Activated CD4-positive, alpha-beta T cell treated with anti-CD3 and anti-CD28 coated beads for 4 hours (primary cell): ENCODE measurements around the gene TENT4B.
"Not testable (repeated sequence)": the region's sequence is repeated elsewhere in the genome, so short reads cannot be mapped to it uniquely, and the experiment has no call there.

Experiments
- DNase-seq, 2 donors: peaks; one replicate each; pipeline ENCODE4 v3.0.0-alpha.2; 2020

Gene TENT4B

DNA sequence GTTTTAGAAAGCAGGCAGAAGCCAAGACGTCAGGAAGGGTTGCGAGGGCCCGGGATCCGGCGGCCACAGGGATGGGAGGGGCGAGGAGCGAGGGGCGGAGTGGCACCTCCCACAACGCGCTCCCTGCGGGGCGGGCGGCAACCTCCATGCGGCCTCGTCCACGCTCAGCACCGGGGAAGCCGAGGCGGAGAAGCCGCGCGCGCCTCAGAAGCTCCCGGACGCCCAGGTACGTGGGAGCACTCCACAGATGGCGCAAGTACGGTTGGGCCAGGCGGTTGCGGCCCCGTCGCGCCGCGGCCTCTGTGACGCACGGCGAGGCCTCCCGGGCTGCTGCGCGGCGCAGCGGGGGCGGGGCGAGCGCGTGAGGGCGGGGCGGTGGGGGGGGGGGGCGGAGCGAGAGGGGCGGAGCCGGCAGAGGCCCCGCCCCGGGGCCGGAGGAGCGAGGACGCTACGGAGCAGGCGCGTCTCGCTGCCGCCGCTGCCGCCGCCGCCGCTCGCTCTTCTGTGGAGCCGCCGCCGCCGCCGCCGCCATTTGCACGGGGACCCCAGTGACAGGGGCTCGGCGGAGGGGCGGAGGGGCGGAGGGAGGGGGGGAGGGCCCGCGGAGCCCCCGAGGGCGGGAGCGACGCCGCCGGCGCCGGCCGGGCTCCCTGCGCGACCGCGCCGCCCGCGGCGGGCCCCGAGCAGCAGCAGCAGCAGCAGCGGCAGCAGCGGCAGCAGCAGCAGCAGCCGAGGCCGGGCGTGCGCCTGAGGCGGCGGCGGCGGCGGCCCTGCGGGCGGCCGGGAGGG lies at the start of gene TENT4B:
TENT4B (plus strand) TSS at position 500 of the 789 bp plus-strand sequence. CDS start 316 bp downstream, outside the sequence.
- DNase-seq, result peak; percentile 85 to 89

GRCh38 chr16:50103764-50104163 lies 49.3 kb upstream of the TENT4B start:
- DNase-seq, result no peak

GRCh38 chr16:50114357-50115129 lies 38.6 kb upstream of the TENT4B start:
- DNase-seq, result no peak

- DNase-seq, result no peak
These were observed 32.4 kb upstream of the TENT4B start for GRCh38 chr16:50120711-50121110.

DNA sequence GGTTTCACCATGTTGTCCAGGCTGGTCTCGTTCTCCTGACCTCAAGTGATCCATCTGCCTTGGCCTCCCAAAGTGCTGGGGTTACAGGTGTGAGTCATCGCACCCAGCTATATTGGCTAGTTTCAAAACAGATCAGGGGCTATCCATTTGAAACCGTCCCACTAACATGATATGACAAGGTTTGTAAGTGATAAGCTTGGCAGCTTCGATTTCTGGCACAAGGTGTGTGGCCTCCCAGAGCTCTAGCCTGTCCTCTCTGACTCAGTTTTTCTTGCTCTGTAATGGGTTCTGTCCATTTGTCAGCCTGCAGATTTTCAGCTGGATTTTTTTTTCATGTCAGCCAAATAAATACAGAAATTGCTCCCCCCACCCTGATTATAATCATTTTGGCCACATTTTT lies 31.8 kb upstream of the TENT4B start:
- DNase-seq, result no peak

DNA sequence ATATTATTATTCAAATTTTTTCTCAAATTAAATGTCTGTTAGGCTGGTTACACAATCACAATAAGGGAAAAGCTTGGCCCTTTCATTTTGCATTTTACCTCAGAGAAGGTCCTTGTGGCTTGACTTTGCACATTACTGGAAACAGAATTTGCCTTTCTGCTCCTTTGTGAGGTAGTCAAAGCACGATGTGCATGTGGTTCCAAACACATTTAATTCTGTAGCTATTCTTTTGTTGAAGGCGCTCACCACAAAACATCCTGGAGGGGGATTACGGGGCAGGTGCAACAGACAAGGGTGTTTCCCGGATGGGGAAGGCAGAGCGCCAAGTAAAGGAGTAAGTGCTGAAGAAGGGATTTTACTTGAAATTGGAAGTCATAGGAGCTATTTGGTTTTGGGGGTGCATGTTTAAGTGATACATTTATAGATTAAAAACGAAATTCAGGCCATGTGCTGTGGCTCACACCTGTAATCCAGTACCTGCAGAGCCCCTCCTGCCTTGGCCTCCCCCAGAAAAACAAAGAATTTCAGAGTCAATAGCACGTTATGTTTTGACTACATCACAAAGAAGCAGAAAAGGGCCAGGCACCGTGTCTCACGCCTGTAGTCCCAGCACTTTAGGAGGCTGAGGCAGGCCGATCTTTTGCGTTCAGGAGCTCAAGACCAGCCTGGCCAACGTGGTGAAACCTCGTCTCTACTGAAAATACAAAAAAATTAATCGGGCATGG lies 31.2 kb upstream of the TENT4B start:
- peak in 1 of 2 donors; percentile 12 for DNase-seq

DNA sequence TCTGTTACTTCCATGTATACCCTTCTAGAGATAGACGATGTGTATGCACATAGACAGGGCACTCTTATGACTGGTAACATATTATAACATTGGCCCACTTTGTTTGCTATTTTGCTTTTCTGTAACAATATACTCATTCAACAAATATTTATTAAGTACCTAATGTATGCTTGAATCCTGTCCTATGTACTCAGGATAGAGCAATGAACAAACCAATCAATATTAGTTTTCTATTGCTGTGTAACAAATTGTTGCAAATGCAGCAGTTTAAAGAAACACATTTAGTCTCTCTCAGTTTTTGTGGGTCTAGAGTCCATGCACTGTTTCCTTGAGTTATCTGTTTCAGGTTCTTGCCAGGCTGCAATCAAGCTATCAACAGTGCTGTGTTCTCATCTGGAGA lies 29.7 kb upstream of the TENT4B start:
- DNase-seq, result no peak

DNA sequence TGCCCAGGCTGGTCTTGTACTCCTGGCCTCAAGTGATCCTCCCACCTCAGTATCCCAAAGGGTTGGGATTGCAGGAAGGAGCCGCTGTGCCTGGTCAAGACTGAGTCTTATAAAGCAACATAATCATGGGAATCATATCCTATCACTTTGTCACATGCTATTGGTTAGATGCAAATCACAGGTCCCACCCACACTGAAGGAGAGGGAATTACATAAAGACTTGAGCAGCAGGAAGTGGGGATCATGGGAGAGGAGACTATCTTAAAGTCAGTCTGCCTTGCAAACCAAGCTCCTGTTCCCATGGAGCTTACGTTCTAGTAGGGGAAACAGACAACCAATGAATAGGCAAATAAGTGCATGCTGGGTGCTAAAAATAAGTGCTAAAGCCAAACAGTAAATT lies 28.3 kb upstream of the TENT4B start:
- no peak for DNase-seq

DNA sequence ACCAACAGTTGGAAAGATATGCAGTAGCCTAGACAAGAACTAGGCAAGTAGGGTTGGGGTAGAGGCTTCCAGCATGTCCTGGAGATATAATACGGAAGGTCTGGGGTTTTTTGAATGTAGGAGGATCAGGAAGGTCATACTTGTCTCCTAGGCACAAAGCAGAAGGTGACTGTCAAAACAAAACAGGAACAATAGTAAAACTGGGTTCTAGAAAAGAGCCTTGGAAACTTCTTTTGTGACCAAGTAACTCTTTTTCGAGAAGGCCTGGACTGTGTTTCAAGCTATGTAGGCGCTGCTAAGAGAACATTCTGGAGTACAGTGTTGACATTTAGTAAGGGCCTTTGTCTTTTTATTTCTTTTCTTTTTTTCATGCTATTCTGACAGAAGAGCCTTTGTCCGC lies 26.9 kb upstream of the TENT4B start:
- no peak for DNase-seq

GRCh38 chr16:50132571-50132970 lies 20.5 kb upstream of the TENT4B start:
- not testable (repeated sequence) for DNase-seq

- DNase-seq, result no peak
These were observed 19.9 kb upstream of the TENT4B start for GRCh38 chr16:50133214-50133613.

DNA sequence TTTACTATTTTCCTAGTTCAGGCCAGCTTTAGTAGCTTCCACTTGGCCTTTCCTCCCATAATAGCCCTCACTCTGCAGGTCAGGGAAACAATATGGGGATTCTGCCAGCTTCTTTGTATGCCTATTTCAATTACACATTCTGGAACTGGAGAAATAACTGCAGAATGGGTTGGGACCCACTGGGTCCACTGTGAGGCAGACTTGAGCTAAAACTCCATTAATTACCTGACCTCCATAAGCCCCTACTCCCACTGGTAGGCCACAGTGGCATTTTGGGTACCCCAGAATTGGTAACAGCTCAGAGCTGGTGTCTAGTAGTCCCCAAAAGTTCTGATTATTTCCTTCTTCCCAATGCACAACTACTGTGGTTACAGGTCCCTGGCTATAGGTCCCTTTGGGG lies 16.7 kb upstream of the TENT4B start:
- no peak for DNase-seq

GRCh38 chr16:50137268-50137667 lies 15.8 kb upstream of the TENT4B start:
- DNase-seq, result no peak

DNA sequence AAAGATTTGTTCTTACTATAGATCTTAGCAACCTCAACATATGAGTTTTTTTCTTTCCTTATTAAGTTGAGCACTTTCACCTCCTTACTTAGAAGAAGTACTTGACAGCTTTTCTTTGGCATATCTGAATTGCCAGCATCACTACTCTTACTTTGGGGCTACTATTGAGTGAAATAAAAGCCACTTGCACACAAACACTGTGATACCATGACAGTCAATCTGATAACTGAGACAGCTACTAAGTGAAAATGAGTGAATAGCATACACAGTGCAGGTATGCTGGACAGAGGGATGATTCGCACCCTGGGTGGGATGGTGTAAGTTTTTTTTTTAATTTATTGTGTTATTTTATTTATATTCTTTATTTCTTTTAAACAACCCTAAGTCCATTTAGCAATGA lies 13.5 kb upstream of the TENT4B start:
- DNase-seq, result no peak

DNA sequence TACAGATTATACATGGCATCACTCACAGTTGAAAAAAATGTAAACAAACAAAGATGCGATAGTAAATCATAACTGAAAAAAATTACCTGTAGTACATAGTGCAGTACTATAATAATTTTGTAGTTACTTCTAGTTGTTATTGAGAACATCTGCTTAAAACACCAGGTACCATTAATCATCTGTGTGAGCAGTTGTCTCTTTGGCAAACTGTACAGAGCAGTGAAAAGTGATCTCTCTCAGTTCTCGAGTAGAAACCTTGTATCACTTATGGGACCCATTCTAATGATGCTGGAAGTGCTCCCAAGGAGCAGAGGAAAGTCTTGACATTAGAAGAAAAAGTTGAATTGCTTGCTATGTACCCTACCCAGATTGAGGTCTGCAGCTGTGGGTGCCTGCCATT lies 8.9 kb upstream of the TENT4B start:
- no peak for DNase-seq

GRCh38 chr16:50146479-50147435 lies 6.3 kb upstream of the TENT4B start:
- DNase-seq, result no peak

DNA sequence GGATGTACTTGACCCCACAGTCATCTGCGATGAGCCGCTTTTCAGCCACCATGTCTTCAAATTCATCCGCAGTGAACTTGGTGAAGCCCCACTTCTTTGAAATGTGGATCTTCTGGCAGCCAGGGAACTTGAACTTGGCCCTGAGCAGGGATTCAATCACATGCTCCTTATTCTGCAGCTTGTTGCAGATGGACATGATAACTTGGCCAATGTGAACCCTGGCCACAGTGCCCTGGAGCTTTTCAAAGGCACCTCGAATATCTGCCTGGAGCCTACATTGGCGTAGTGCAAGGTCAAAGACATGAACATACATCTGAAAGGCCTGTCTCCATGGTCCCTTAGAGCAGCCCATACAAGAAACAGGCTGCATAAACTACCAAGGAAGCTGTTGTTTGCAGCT lies 1.8 kb upstream of the TENT4B start:
- no peak for DNase-seq

GRCh38 chr16:50151756-50152155 lies 1.4 kb upstream of the TENT4B start:
- peak in 1 of 2 donors; percentile 24 for DNase-seq

DNA sequence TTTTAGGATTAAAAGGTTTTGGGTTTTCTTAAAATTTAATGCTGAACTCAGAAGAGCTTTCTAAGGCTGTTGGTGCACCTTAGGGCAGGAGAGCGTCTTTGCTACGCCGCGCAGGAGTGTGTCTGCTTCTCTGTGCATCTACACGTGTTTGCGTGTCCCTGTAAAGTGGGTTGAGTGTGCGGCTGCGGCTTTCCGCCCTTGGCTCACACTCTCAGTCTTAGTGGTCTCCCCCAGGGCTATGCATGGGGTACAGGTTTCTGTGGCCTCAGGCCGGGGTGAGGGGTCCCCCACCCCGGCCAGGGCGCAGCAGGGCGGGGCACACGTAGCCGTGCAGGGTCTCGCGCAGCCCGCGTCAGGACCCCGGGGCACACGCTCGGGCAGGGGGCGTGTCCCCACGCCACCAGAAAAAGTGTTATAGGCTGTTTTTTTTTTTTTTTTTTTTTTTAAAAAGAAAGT lies 727 bp upstream of the TENT4B start:
- DNase-seq, result peak; percentile 57

DNA sequence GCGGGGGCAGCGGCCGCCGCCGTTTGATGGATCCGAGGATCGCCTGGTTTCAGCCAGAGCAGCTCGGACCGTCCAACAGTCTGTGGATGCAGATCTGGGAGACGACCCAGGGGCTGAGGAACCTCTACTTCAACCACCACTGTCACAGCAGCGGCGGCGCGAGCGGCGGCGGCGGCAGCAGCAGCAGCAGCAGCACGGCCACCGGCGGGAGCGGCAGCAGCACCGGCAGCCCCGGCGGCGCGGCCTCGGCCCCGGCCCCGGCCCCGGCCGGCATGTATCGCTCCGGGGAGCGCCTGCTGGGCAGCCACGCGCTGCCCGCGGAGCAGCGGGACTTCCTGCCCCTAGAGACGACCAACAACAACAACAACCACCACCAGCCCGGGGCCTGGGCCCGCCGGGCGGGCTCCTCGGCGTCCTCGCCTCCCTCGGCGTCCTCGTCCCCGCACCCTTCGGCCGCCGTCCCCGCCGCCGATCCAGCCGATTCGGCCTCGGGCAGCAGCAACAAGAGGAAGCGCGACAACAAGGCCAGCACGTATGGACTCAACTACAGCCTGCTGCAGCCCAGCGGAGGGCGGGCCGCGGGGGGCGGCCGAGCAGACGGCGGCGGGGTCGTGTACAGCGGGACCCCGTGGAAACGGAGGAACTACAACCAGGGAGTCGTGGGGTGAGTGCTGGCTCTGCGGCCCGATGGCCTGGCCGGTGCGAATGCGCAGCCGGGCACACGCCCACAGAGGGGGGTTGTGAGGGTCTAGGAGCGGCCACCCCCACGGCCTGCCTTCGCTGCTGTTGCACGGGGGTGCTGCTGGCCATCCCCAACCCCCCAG lies 702 bp downstream of the TENT4B start:
- DNase-seq, result no peak

DNA sequence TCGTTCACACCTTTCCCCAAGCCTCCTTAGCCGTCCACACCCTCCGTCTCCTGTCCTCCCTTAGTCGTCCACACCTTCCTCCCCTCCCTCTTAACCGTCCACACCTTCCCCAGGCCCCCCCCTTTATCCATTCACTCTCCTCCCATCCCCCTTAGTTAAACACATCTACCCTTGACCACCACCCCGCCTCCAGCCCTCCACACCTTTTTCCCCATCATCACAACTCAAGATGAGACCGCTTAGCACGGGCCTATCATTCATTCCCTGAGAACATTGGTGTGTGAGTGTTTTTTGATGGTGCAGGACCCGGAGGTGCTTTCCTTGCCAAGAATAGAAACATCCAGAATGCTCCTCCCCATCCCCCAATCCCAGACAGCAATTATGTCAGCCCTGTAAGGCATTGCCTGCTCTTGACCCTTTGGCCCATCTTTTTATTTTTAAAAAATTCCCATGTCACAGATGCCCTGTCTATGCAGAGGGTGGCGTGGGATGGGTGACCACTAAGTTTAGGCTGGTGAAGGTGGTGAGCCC lies 1.4 kb downstream of the TENT4B start:
- DNase-seq, result no peak
